ENCODE results near the gene TBC1D22A.

DNA sequence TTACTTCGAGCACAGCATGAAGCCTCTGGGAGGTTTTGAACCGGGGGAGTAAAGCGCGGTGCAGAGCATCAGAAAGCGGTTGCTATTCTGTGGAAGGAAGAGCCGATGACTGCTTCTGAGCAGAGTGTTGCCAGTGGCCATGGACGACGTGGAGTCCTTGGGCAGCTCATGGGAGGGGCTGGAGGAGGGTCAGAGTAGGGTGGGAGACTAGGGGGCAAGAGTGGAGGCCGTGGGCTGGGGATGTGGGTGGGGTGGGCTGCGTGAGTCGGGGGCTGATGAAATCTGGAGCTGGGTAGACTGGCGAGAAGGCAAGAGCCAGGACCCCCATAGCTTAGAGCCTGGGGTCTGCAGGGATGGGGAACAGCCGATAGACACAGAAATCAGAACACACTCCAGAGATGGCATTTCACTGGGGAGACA is 40.2 kb downstream of the TBC1D22A start:
- TF ChIP-seq, protein P1, sequence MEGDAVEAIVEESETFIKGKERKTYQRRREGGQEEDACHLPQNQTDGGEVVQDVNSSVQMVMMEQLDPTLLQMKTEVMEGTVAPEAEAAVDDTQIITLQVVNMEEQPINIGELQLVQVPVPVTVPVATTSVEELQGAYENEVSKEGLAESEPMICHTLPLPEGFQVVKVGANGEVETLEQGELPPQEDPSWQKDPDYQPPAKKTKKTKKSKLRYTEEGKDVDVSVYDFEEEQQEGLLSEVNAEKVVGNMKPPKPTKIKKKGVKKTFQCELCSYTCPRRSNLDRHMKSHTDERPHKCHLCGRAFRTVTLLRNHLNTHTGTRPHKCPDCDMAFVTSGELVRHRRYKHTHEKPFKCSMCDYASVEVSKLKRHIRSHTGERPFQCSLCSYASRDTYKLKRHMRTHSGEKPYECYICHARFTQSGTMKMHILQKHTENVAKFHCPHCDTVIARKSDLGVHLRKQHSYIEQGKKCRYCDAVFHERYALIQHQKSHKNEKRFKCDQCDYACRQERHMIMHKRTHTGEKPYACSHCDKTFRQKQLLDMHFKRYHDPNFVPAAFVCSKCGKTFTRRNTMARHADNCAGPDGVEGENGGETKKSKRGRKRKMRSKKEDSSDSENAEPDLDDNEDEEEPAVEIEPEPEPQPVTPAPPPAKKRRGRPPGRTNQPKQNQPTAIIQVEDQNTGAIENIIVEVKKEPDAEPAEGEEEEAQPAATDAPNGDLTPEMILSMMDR (IDR thresholded peaks at IDR 0.05) = no peak
- no peak for TF ChIP-seq POLR2A (IDR thresholded peaks at IDR 0.05)

Data from heart left ventricle (tissue), 13 donors.